BJ (cell line): Measurements from ENCODE around the gene NEUROD2. TPM values are rescaled to one million over a fixed set of nuclear protein-coding genes. Genes with fewer than 3 reads are reported as not detected.
A peak's percentile ranks its signal among the peaks of the same experiment; 100 is the strongest.

Experiments used
- CTCF ChIA-PET: fragments of 350-600 bp; formaldehyde crosslinking; extraction: SDS; loops from one replicate; lab custom pipeline; 2021; ENCODE audit warnings: antibody characterized with exemption, inconsistent platforms; lab: Yijun Ruan, JAX
- POLR2A ChIA-PET: fragments of 300-600 bp; sonication (Branson Sonifier 250); formaldehyde crosslinking; extraction: SDS; loops from one replicate; lab custom pipeline; 2021; ENCODE audit warnings: antibody characterized with exemption; lab: Charles Lee
- DNase-seq: peaks from one replicate; pipeline ENCODE4 v3.0.0-alpha.2; 2011; ENCODE audit warnings: low read depth
- H3K27me3 ChIP-seq: 2 replicates; pipeline ENCODE4 v1.6.0; 2011; ENCODE audit warnings: low read length; ENCODE audit not compliant: control insufficient read depth, insufficient read depth
- H3K36me3 ChIP-seq: 2 replicates; pipeline ENCODE4 v1.5.1; 2011; ENCODE audit warnings: low read length; ENCODE audit not compliant: control insufficient read depth, insufficient read depth
- H3K4me3 ChIP-seq: 2 replicates; pipeline ENCODE4 v1.5.1; 2011; ENCODE audit warnings: low read depth, mild to moderate bottlenecking, control low read depth, low read length
- CTCF ChIP-seq: IDR thresholded peaks from 2 replicates; pipeline ENCODE4 v1.5.1; 2011; ENCODE audit warnings: low read depth, mild to moderate bottlenecking, control low read depth, inconsistent platforms, low read length, moderate library complexity; ENCODE audit not compliant: insufficient read depth
- polyA plus RNA-seq: library from polyadenylated mRNA; depleted of rRNA; stranded (reverse); fragments of >200 nt; gene quantifications from 2 replicates; pipeline ENCODE4 v1.2.3, GENCODE V29; 2011

NEUROD2 gene
- polyA plus RNA-seq, 1 experiment, result not detected

GRCh38 chr17:39573447-39574298, 34.0 kb downstream of the NEUROD2 start:
- H3K27me3 ChIP-seq, result 0 out of 2 replicates have a peak, but pooled peaks cover 2% of the 10 kb centered on the region
- peak overlapping the region; percentile 64 for H3K4me3 ChIP-seq
- ChIA-PET POLR2A (no interaction called here), CTCF (interaction anchor here (0.5 to 1.8 kb wide), 9 partner anchors 8 to 626 kb away, joined by 3 to 10 read pairs (median 3); no protein-coding TSS in a partner anchor)
- peaks cover 8% of the 10 kb centered on the region for H3K36me3 ChIP-seq
- TF ChIP-seq CTCF, result no peak
- peak; percentile 29 for DNase-seq

DNA sequence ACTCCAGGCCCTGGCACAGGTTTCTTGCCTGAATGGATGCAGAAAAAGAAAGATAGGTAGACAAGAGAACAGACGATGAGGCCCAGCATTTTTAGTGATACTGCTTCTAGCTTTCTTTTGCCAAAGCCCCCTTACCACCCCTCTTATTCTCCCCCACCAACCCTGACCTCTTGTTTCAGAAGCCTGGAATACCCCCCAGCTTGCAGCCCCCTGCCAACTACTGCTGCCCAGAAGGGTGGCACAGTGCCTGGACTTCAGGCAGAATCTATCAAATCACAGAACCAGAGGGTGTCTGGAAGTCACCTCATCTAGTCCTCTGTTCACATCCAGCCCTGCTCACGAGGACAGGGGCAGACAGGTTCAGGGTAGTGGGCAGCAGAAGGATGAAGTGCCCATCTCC, 35.6 kb downstream of the NEUROD2 start:
- Histone ChIP-seq H3K27me3 (no peaks in the 10 kb centered on the region), H3K4me3 (no peak overlapping the region), H3K36me3 (peaks cover 10% of the 10 kb centered on the region)
- POLR2A ChIA-PET, result no interaction called here
- CTCF ChIA-PET, result interaction anchor here (0.9 to 1.4 kb wide), 4 partner anchors 21 to 51 kb away, joined by 3 to 7 read pairs (median 4); no protein-coding TSS in a partner anchor
- TF ChIP-seq CTCF, result no peak
- DNase-seq, result no peak

- DNase-seq, result no peak
- Histone ChIP-seq H3K27me3 (no peaks in the 10 kb centered on the region), H3K4me3 (no peak overlapping the region), H3K36me3 (peaks cover 21% of the 10 kb centered on the region)
- ChIA-PET POLR2A (no interaction called here), CTCF (interaction anchor here (1.1 to 1.7 kb wide), 3 partner anchors 12 to 53 kb away, joined by 3 to 4 read pairs (median 3); no protein-coding TSS in a partner anchor)
- TF ChIP-seq CTCF, result no peak
Observed at GRCh38 chr17:39569126-39569525, 38.6 kb downstream of the NEUROD2 start.

DNA sequence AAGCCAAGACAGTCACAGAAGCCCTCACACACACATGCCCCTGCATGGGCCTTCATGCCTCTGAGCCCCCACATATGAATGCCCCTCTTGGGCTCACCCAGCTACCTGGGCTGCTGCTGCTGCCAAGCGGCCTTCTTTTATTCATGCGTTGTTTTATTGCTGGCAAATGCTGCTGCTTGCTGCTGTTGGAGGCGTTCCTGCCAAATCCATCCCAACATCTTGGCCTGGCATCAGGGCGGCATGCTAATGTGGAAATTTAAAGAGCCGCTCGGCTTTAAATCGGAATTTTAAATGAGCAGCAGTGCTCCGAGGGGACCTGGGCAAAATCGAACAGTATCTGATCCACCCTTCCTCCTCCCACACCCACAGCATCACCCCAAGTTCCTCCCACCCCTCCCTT, 39.0 kb downstream of the NEUROD2 start:
- ChIA-PET CTCF (interaction anchor here (1.3 to 1.7 kb wide), 2 partner anchors 21 to 53 kb away, joined by 3 to 4 read pairs; no protein-coding TSS in a partner anchor), POLR2A (no interaction called here)

More for the DNA sequence above, 39.0 kb downstream of the NEUROD2 start:
- peaks cover 22% of the 10 kb centered on the region for H3K36me3 ChIP-seq
- DNase-seq, result no peak
- H3K4me3 ChIP-seq, result no peak overlapping the region
- no peaks in the 10 kb centered on the region for H3K27me3 ChIP-seq
- TF ChIP-seq CTCF, result no peak
